Osteocyte (in vitro differentiated cells): ENCODE results near the gene CAPZA2. TPM values are rescaled to one million over a fixed set of nuclear protein-coding genes. Genes with fewer than 3 reads are reported as not detected.

ENCODE experiments used
- DNase-seq: peaks from one replicate; pipeline ENCODE4 v3.0.0; 2021; ENCODE audit warnings: mixed read lengths; ENCODE audit not compliant: unreplicated experiment; ENCODE audit errors: extremely low spot score
- H3K27ac Mint-ChIP-seq: one replicate; pipeline ENCODE4 v1.8.0; 2021; ENCODE audit warnings: mild to moderate bottlenecking, mixed read lengths; ENCODE audit not compliant: unreplicated experiment
- H3K27me3 Mint-ChIP-seq: one replicate; pipeline ENCODE4 v1.8.0; 2021; ENCODE audit warnings: mixed read lengths; ENCODE audit not compliant: unreplicated experiment
- H3K36me3 Mint-ChIP-seq: one replicate; pipeline ENCODE4 v1.8.0; 2021; ENCODE audit warnings: mixed read lengths; ENCODE audit not compliant: unreplicated experiment
- H3K4me1 Mint-ChIP-seq: one replicate; pipeline ENCODE4 v1.8.0; 2021; ENCODE audit warnings: mixed read lengths; ENCODE audit not compliant: unreplicated experiment
- H3K4me3 Mint-ChIP-seq: one replicate; pipeline ENCODE4 v1.8.0; 2021; ENCODE audit warnings: mild to moderate bottlenecking, moderate library complexity, mixed read lengths; ENCODE audit not compliant: unreplicated experiment
- H3K9me3 Mint-ChIP-seq: one replicate; pipeline ENCODE4 v1.8.0; 2021; ENCODE audit warnings: mixed read lengths; ENCODE audit not compliant: unreplicated experiment
- total RNA-seq: library from RNA; stranded (reverse); gene quantifications from 2 replicates; pipeline ENCODE4 v1.2.1, GENCODE V29; 2021
- TF ChIP-seq, protein P1 (sequence below): fragments of 200-600 bp; sonication (generic); IDR thresholded peaks from 2 replicates; pipeline ENCODE4 v1.5.0; 2021; ENCODE audit warnings: antibody characterized with exemption, mild to moderate bottlenecking, moderate library complexity

CAPZA2 gene
- total RNA-seq, 1 donor from 2014 or later = 194 TPM

DNA sequence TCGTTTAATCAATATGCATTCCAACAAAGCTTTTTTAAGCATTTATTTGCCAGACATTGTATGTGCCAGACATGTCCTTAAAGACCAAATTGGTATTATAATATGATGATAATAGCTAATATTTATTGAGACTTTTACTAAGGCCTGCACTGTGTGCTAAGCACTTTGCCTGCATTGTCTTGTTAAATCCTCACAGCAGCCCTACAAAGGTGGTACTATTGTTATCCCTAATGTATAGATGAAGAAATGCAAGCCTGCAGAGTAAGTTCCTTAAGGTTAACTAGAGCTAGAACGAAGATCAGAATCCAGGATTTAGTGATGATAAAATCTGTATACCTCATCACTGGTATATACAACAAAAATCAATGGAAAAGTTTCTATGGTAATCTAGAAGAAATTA, 5.3 kb upstream of the CAPZA2 start:
- Mint-ChIP-seq H3K36me3 (no peaks in the 10 kb centered on the region), H3K4me3 (no peak overlapping the region), H3K27ac (no peak overlapping the region), H3K4me1 (peaks cover 5% of the 10 kb centered on the region), H3K27me3 (peaks cover 2% of the 10 kb centered on the region), H3K9me3 (no peaks in the 10 kb centered on the region)
- DNase-seq = no peak
- TF ChIP-seq, protein P1, sequence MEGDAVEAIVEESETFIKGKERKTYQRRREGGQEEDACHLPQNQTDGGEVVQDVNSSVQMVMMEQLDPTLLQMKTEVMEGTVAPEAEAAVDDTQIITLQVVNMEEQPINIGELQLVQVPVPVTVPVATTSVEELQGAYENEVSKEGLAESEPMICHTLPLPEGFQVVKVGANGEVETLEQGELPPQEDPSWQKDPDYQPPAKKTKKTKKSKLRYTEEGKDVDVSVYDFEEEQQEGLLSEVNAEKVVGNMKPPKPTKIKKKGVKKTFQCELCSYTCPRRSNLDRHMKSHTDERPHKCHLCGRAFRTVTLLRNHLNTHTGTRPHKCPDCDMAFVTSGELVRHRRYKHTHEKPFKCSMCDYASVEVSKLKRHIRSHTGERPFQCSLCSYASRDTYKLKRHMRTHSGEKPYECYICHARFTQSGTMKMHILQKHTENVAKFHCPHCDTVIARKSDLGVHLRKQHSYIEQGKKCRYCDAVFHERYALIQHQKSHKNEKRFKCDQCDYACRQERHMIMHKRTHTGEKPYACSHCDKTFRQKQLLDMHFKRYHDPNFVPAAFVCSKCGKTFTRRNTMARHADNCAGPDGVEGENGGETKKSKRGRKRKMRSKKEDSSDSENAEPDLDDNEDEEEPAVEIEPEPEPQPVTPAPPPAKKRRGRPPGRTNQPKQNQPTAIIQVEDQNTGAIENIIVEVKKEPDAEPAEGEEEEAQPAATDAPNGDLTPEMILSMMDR = no peak

DNA sequence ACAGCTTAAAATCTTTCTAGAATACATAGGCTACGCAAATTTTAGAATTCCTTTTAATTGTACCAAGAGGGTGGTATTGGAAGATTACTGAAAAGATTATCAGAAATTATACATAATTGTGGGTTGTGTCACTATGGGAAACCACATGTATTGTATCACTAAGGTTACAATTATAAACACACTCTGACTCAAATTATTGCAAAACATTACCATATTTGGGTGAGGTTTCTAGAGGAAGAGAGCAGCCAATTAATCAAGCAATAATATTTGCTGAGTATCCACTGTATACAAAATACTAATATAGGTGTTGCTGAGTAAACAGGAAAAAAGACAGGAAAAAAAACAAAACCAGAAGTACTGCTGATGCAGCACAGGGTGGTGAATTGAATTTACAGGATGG, 3.1 kb upstream of the CAPZA2 start:
- H3K9me3 Mint-ChIP-seq = no peaks in the 10 kb centered on the region
- DNase-seq = no peak
- TF ChIP-seq, protein P1 = no peak
- peaks cover 2% of the 10 kb centered on the region for H3K27me3 Mint-ChIP-seq
- H3K27ac Mint-ChIP-seq = peak overlapping the region; percentile 25
- peaks cover 13% of the 10 kb centered on the region for H3K4me1 Mint-ChIP-seq
- no peaks in the 10 kb centered on the region for H3K36me3 Mint-ChIP-seq
- H3K4me3 Mint-ChIP-seq = no peak overlapping the region

DNA sequence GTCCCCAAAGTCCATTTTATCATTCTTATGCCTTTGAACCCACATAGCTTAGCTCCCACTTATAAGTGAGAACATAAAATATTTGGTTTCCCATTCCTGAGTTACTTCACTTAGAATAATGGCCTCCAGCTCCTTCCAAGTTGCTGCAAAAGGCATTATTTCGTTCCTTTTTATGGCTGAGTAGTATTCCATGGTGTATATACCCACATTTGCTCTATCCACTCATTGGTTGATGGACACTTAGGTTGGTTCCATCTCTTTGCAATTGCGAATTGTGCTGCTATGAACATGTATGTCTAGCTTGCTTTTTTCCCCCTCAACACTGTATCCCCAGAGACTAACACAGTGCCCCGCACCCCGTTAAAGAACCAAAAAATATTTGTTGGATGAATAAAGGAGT, 670 bp upstream of the CAPZA2 start:
- no peak for DNase-seq
- H3K9me3 Mint-ChIP-seq = no peaks in the 10 kb centered on the region
- peaks cover 2% of the 10 kb centered on the region for H3K27me3 Mint-ChIP-seq
- peak overlapping the region; percentile 47 for H3K4me3 Mint-ChIP-seq
- peaks cover 25% of the 10 kb centered on the region for H3K4me1 Mint-ChIP-seq
- peak overlapping the region; percentile 16 for H3K27ac Mint-ChIP-seq
- no peaks in the 10 kb centered on the region for H3K36me3 Mint-ChIP-seq
- TF ChIP-seq, protein P1 = no peak

DNA sequence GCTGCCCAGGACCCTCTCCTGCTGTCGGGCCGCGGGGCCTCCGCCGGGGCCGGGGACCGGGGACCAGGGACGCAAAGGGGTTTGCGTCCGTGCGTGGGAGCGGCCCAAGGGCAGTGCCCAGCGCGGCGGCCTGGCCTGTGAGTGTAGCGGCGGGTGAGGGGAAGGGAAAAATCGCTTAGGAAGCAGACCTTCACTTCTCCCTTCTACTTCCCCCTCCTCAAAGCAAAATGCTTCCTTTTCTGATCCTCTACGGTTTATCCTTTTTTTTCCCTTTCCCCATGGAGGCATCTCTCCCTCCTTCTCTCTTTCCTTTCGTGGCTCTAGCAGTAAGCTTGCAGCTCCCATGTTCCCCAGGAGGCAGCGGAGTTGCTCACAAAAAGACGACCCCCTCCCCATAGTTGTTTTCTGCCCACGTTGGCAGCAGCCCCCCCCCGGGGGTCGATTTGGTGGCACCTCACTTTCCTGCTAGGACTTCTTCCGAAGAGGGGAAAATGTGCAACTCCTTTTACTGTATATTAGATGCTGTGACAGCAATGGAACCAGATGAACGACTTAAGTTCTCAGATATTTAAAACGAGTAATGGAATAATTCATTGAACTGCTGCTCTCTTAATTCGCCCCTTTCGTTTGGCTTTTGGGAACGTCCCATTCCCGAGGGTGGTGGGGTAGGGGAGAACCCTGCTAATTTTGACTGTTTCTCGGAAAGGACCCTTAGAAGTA, 724 bp downstream of the CAPZA2 start:
- DNase-seq = no peak
- no peaks in the 10 kb centered on the region for H3K9me3 Mint-ChIP-seq
- TF ChIP-seq, protein P1 = no peak
- peak overlapping the region; percentile 95 for H3K4me3 Mint-ChIP-seq
- peak overlapping the region; percentile 97 for H3K27ac Mint-ChIP-seq
- H3K36me3 Mint-ChIP-seq = peaks cover 3% of the 10 kb centered on the region
- peaks cover 34% of the 10 kb centered on the region for H3K4me1 Mint-ChIP-seq
- H3K27me3 Mint-ChIP-seq = no peaks in the 10 kb centered on the region

DNA sequence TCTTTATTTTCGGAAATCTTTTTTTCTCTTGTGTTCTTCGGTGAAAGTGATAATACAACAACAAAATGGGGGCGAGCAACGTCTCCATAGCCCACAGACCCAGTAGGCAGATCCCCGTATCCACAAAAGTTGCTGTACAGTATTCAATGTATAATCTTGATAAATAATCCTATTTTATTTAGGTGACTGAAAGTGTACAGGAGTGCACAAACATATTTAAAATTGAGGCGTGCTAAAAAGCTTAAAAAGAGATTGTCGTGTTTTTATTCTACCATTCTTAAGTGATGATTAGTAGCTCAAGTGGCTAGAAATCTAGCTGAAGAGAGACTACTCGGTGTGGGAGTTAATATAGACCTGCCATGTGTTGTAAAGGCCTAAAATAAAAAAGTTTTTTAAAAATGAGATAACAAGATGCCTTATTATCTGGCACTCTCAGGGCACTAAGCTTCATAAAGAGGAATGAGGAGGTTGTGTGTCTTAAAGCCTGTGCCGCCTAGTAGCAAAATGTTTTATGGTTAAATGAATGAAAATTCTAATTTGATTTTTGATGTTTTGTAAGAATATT, 1.6 kb downstream of the CAPZA2 start:
- peaks cover 34% of the 10 kb centered on the region for H3K4me1 Mint-ChIP-seq
- no peaks in the 10 kb centered on the region for H3K9me3 Mint-ChIP-seq
- peak overlapping the region; percentile 95 for H3K4me3 Mint-ChIP-seq
- no peak for DNase-seq
- TF ChIP-seq, protein P1 = no peak
- H3K36me3 Mint-ChIP-seq = peaks cover 3% of the 10 kb centered on the region
- no peaks in the 10 kb centered on the region for H3K27me3 Mint-ChIP-seq
- H3K27ac Mint-ChIP-seq = peak overlapping the region; percentile 97
